Measurements from ENCODE around the gene CCSAP. TPM values are rescaled to one million over a fixed set of nuclear protein-coding genes. Genes with fewer than 3 reads are reported as not detected.

CCSAP gene
- total and polyA plus RNA-seq, 10 of the 15 experiments (the other 5 are each of a cell fraction or from before 2014, with no cell fraction given): 0.75 to 3.4 (median 2.8) TPM

- no peak for TF ChIP-seq RELB (IDR thresholded peaks at IDR 0.05; ENCODE audit: low read depth)
- TF ChIP-seq CEBPB (IDR thresholded peaks at IDR 0.05; ENCODE audit: borderline replicate concordance in 1 of 2, low read depth in 2 of 2, low read length in 2 of 2): no peak
- no peak for TF ChIP-seq YY1 (IDR thresholded peaks at IDR 0.05; ENCODE audit: low read depth, low read length)
Observed at GRCh38 chr1:229271448-229272159, 71.2 kb downstream of the CCSAP start (continued).

Small RNA genes within 50 kb of the gene (small RNA-seq; reads per million reads assigned to genes)
- not detected for gene RNU6-180P

Other genes starting within 250 kb of the CCSAP start
- gene RAB4A, start 71.9 kb downstream of the CCSAP start, total RNA-seq (2014; rRNA removed): 13.6 and 20.8 TPM in 2 replicates
- gene RAB4A, start 71.9 kb downstream of the CCSAP start, total RNA-seq (2014; rRNA removed; fragmentation: Illumina TruSeq; extraction: Trizol): 10.1 and 10.4 TPM in 2 replicates
- gene RAB4A, start 71.9 kb downstream of the CCSAP start, total RNA-seq (2021): 35.8 and 40.9 TPM in 2 replicates
- 10.2 and 16.8 TPM in 2 replicates for gene RAB4A, start 71.9 kb downstream of the CCSAP start, polyA plus RNA-seq (2011; rRNA removed)
- 12.3 and 14.5 TPM in 2 replicates for gene RAB4A, start 71.9 kb downstream of the CCSAP start, polyA plus RNA-seq (2014; fragmentation: Illumina TruSeq; extraction: Trizol)
- 1 to 10 TPM; 4.0 to 8.5 TPM for gene RAB4A, start 71.9 kb downstream of the CCSAP start, polyA plus RNA-seq (2014; fragmentation: Nextera tagmentation; extraction: Ambion mirVana)
- gene RAB4A, start 71.9 kb downstream of the CCSAP start, polyA plus RNA-seq (2014; rRNA removed): 31.4 and 32.2 TPM in 2 replicates
- gene RAB4A, start 71.9 kb downstream of the CCSAP start, polyA plus RNA-seq (2016; fragmentation: Nextera tagmentation; extraction: Ambion mirVana): 10 to 100 TPM; 25.1 to 28.8 TPM
- gene ACTA1, start 91.0 kb upstream of the CCSAP start, total RNA-seq (2014; rRNA removed): not detected in 2 replicates
- gene ACTA1, start 91.0 kb upstream of the CCSAP start, total RNA-seq (2014; rRNA removed; fragmentation: Illumina TruSeq; extraction: Trizol): not detected in 2 replicates
- gene ACTA1, start 91.0 kb upstream of the CCSAP start, total RNA-seq (2021): not detected in 2 replicates
- gene ACTA1, start 91.0 kb upstream of the CCSAP start, polyA plus RNA-seq (2011; rRNA removed): 0.05 TPM in 1 of 2 replicates, not detected in the other
- not detected in 2 replicates for gene ACTA1, start 91.0 kb upstream of the CCSAP start, polyA plus RNA-seq (2014; fragmentation: Illumina TruSeq; extraction: Trizol)
- gene ACTA1, start 91.0 kb upstream of the CCSAP start, polyA plus RNA-seq (2014; fragmentation: Nextera tagmentation; extraction: Ambion mirVana): not detected
- 0.35 TPM in 1 of 2 replicates, not detected in the other for gene ACTA1, start 91.0 kb upstream of the CCSAP start, polyA plus RNA-seq (2014; rRNA removed)
- under 1 TPM in 1 of 2 experiments, not detected in 1; 0.12 TPM for gene ACTA1, start 91.0 kb upstream of the CCSAP start, polyA plus RNA-seq (2016; fragmentation: Nextera tagmentation; extraction: Ambion mirVana)
- gene NUP133, start 165.3 kb upstream of the CCSAP start, total RNA-seq (2014; rRNA removed): 32.1 and 33.4 TPM in 2 replicates
- 33.1 and 36.4 TPM in 2 replicates for gene NUP133, start 165.3 kb upstream of the CCSAP start, total RNA-seq (2014; rRNA removed; fragmentation: Illumina TruSeq; extraction: Trizol)
- 45.4 and 46.0 TPM in 2 replicates for gene NUP133, start 165.3 kb upstream of the CCSAP start, total RNA-seq (2021)
- gene NUP133, start 165.3 kb upstream of the CCSAP start, polyA plus RNA-seq (2011; rRNA removed): 24.2 and 26.9 TPM in 2 replicates
- gene NUP133, start 165.3 kb upstream of the CCSAP start, polyA plus RNA-seq (2014; fragmentation: Illumina TruSeq; extraction: Trizol): 24.1 and 35.4 TPM in 2 replicates
- gene NUP133, start 165.3 kb upstream of the CCSAP start, polyA plus RNA-seq (2014; fragmentation: Nextera tagmentation; extraction: Ambion mirVana): 10 to 100 TPM; 10.9 to 24.3 TPM
- gene NUP133, start 165.3 kb upstream of the CCSAP start, polyA plus RNA-seq (2014; rRNA removed): 26.7 and 31.6 TPM in 2 replicates
- 10 to 100 TPM; 26.9 to 34.5 TPM for gene NUP133, start 165.3 kb upstream of the CCSAP start, polyA plus RNA-seq (2016; fragmentation: Nextera tagmentation; extraction: Ambion mirVana)
- 27.6 and 31.8 TPM in 2 replicates for gene ABCB10, start 215.7 kb upstream of the CCSAP start, total RNA-seq (2014; rRNA removed)
- gene ABCB10, start 215.7 kb upstream of the CCSAP start, total RNA-seq (2014; rRNA removed; fragmentation: Illumina TruSeq; extraction: Trizol): 25.4 and 26.1 TPM in 2 replicates
- gene ABCB10, start 215.7 kb upstream of the CCSAP start, total RNA-seq (2021): 30.5 and 33.1 TPM in 2 replicates
- 16.7 and 23.0 TPM in 2 replicates for gene ABCB10, start 215.7 kb upstream of the CCSAP start, polyA plus RNA-seq (2011; rRNA removed)
- gene ABCB10, start 215.7 kb upstream of the CCSAP start, polyA plus RNA-seq (2014; fragmentation: Illumina TruSeq; extraction: Trizol): 21.8 and 27.5 TPM in 2 replicates
- 10 to 100 TPM; 11.7 to 11.8 TPM for gene ABCB10, start 215.7 kb upstream of the CCSAP start, polyA plus RNA-seq (2014; fragmentation: Nextera tagmentation; extraction: Ambion mirVana)
- 16.1 and 16.7 TPM in 2 replicates for gene ABCB10, start 215.7 kb upstream of the CCSAP start, polyA plus RNA-seq (2014; rRNA removed)
- gene ABCB10, start 215.7 kb upstream of the CCSAP start, polyA plus RNA-seq (2016; fragmentation: Nextera tagmentation; extraction: Ambion mirVana): 10 to 100 TPM in 1 of 2 experiments, 1 to 10 TPM in 1; 8.0 to 16.6 TPM

Measured in GM12878 (cell line).